Measurements from ENCODE around the gene SCARF1.
A peak's percentile ranks its signal among the peaks of the same experiment; 100 is the strongest.

SCARF1 gene

DNA sequence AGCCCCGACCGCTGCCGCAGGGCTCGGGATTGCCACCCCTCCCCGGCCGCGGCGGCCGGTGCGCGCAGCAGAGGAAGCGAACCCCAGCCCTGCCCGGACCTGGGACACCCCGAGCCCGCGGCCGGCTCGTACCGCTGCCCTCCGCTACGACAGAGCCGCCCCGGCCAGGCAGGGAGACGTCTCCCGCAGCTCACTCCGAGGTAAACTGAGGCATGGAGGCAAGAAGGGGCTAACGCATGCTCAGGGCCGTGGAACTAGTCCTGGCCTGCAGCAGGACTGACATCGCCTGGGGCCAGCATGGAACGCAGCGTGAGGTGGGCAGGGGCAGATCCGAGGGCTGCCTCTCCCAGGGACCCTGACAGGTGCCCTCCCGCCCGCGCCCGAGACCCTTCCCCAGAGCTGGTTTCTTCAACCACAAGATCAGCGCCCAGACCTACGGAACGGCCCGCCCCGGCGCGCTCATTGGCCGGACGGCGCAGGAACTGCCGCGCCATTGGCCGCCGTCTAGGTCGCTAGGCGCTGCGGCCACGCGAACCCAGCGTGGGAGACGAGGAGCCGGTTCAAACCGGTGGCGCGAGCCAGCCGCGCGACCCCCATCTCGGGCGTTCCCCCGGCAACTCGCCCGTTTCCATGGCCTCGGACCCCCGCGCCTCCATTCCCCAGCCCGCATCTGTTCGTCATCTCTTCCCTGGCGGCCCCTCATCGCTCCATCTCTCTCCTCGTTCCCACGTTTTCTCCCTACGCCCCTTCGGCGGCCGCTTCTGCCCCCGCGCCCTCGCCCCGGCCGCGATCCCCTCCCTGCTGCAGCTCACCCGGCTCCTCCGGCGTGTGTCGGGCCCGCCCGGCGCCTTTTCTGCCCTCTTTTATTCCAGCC is 17.3 kb downstream of the SCARF1 start, which contains the start of gene SLC43A2:
Gene SLC43A2, minus strand, starts transcription at position 853 of the 874 bp plus-strand sequence. CDS start 960 bp downstream, outside the sequence.
- DNase-seq = peak; percentile 80

DNA sequence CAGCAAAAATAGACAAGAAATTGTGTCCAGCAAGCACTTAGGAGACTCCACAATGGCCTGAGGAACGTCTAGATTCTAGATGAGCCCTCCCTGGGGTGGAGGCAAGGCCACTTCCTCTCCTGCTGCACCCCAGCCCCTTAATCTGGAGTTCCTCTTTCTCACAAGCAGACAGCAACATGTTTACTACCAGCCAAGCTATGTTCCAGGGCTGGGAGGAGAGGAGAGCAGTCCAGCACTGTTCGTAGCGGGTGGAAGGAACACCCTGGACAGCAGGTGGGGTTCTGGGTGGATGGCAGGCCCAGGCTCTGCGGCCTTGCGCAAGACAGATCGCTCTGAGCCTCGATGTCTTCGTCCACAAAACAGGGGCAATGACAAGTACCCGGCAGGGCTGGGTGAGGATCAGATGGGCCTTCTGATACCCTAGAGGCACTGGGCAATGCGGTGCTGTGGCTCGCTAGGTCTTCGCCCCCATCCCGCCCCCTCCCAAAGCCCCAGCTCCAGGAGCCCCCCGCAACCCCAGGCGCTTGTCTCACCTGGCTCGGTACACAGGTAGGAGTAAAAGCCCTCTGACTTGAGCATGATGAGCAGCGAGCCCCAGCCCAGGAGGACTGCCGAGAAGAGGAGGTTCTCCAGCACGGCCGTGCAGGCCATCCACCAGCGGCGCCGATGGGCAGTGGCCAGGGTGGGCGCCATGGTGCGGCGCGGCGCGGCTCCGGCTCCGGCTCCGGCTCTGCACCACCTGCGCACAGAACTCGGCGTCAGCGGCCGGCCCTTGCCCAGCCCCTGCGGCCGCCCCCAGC is 18.1 kb downstream of the SCARF1 start:
- DNase-seq = peak; percentile 91

GRCh38 chr17:1626333-1626732 is 19.2 kb downstream of the SCARF1 start:
- DNase-seq = no peak

DNA sequence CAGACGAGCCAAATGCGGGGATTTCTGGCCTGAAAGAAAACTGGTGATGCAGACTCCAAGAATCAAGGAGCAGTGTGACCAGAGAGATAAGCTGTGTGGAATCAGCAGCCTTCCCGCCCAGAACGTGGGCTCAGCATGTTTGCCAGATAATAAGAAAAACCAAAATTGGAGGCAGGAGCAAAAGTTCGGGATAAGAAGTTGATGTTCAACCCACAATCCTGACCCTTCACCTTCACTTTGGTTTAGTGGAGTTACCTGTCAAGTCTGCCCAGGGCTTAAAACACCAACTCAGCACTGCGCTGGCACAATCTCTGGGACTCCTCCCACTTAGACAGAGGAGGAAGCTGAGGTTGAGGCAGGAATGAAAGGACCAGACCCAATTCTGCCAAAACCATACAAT is 20.0 kb downstream of the SCARF1 start:
- DNase-seq = no peak

- DNase-seq = no peak
These were observed 20.5 kb downstream of the SCARF1 start for GRCh38 chr17:1625053-1625452.

GRCh38 chr17:1624650-1625049 is 20.9 kb downstream of the SCARF1 start:
- no peak for DNase-seq

DNA sequence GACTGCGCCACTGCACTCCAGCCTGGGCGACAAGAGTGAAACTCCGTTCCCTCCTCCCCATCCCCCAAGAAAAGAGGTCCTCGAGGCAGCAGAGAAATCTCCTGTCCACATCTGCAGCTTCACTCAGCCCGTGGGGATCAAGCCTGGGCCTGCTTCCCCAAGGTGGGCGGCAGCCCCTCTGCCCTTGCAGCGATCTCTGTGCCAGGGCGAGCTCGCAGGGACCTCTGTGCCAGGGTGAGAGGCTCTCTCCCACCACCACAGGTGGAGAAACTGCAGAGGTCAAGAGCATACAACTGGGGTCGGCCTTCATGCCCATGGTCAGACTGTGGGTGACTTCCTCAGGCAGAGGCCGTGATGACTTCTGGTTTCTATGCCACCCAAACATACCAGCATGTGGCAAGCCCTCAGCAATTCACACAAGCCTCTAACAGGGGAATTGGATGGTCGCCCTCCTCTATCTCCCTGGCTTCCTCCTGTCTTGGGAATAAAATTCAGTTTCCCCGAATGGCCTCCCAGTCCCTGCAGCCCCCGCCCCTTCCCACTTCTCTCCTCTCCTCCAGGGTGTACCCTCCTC is 22.4 kb downstream of the SCARF1 start:
- DNase-seq = no peak

- DNase-seq = no peak
These were observed 24.1 kb downstream of the SCARF1 start for GRCh38 chr17:1621273-1621954.

DNA sequence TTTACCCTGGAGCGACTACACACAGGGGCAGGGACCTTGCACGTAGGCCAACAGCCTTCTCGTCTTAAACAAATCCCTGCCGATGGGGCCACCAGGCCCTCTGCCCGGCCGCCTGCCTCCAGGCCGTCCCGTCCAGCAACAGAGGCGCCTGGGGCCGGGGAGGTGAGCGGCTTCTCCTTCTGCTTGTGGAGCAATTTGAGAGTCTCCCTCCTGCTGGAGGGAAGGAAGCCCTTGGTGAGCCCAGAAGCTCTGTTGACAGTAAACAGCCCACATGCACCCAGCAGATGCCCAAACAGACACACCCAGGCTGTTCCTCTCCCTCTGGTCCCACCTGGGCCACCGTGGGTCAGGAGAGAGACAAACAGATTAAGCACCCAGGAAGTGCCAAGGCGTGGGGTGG is 25.0 kb downstream of the SCARF1 start:
- no peak for DNase-seq

- DNase-seq = no peak
These were observed 27.8 kb downstream of the SCARF1 start for GRCh38 chr17:1617620-1618174.

GRCh38 chr17:1616101-1616500 is 29.4 kb downstream of the SCARF1 start:
- DNase-seq = no peak

DNA sequence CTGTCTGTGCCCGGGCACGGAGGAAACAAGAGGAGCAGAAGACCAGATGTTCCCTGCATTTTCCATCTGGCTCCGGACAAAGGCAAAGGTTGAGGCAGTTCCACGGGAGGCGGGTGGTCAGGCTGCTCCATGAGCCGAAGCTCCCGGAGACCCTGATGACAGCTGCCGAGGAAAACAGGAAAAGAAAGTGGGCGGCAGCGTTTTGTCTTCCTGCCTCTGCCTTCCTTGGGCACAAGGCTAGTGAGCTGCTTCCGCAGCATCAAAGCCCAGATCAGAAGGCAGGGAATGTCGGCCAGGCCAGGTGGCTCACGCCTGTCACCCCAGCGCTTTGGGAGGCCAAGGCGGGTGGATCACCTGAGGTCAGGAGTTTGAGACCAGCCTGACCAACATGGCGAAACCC is 33.1 kb downstream of the SCARF1 start:
- DNase-seq = no peak

DNA sequence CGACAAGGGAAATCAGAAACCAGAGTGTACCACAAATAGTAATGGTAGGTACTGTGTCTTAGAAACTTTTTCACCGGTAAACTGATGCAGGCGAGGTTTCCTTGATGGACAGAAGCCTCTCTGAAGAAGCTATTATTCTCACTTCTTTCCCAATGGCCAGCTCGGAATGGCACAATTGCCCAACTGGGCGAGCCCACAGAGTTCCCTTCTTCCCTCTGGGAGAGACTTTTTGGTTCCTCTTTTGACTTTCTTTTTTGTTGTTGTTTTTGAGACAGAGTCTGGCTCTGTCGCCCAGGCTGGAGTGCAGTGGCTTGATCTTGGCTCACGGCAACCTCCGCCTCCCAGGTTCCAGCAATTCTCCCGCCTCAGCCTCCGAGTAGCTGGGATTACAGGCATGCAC is 33.8 kb downstream of the SCARF1 start:
- DNase-seq = peak; percentile 88

DNA sequence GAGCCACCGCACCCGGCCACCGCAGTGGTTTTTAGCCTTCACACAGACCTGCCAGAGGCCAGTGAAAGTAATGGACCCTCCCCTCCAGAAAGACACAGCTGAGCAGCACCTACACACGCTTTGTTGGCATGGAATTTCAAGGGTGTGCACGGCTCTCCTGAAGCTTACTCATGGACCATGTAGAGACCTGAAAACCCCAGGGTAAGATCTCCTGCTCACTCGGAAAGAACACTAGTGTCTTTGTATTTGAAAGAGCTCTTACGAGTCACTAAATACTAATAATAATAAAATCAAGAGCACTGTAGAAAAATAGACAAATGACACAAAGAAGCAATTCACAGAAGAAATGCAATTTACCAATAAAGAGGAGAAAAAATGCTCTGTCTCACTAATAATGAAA is 36.9 kb downstream of the SCARF1 start:
- no peak for DNase-seq

DNA sequence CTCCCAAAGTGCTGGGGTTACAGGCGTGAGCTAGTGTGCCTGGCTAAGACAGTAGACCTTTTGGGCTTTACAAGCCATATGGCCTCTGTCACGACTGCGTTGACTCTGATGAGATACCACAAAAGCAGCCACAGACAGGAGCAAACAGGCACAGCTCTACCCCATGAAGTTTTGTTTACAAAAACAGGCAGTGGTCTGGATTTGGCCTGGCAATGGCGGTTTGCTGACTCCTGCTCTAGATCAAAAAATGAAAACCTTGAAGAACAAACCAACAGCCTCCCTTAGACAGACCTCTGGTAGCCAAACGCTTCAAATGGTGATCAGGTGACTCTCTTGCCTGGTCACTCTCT is 37.6 kb downstream of the SCARF1 start:
- no peak for DNase-seq

- DNase-seq = no peak
These were observed 39.1 kb downstream of the SCARF1 start for GRCh38 chr17:1606352-1606985.

- no peak for DNase-seq
These were observed 39.7 kb downstream of the SCARF1 start for GRCh38 chr17:1605681-1606351.

GRCh38 chr17:1604831-1605528 is 40.6 kb downstream of the SCARF1 start:
- no peak for DNase-seq

DNA sequence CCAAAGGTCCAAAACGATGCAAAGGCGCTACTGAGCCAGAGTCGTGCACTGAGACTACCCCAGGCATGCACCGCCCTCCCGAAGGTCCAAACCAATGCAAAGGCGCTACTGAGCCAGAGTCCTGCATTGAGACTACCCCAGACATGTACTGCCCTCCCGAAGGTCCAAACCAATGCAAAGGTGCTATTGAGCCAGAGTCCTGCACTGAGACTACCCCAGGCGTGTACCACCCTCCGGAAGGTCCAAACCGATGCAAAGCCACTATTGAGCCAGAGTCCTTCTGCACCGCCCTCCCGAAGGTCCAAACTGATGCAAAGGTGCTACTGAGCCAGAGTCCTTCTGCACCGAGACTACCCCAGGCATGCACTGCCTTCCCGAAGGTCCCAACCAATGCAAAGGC is 44.0 kb downstream of the SCARF1 start:
- no peak for DNase-seq

DNA sequence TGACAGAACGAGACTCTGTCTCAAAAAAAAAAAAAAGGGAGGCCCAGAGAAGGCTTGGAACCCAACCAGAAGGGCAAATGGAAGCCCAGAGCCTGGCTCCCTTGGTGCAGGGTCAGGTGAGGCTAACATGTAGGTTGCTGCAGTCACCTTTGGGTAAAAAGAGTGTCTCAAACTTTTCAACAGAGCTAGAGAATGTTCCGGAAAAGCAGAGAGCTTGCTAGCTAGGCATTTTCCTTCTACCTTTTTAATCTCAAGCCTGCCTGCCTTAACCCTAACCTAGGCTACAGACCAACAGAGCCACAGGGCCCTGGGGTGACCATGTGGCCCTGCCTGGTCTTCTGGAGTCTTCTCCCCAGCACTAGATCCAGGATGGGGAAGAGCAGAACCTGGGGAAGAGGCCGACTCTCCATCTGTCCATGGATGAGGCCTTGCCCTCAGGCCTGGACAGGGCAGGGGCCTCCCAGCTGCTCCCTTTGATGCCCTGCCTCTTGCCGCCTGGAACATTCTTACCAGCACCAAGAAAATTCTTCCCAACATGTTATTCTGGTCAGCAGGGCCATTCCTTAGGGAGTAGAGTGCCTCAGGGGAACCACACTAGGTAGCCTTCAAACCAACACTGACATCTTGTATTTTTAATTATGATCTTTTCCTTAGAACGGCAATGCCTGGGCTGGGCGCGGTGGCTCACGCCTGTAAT is 47.0 kb downstream of the SCARF1 start:
- DNase-seq = no peak
